Astrocyte of the hippocampus (primary cell): Measurements from ENCODE around the gene PDE9A.

ENCODE experiments used
- DNase-seq: peaks from one replicate; pipeline ENCODE4 v3.0.0; 2011; ENCODE audit warnings: low read depth, low spot score

The PDE9A gene

GRCh38 chr21:42769183-42769819, 115.9 kb downstream of the PDE9A start:
- no peak for DNase-seq

- no peak for DNase-seq
These were observed 116.6 kb downstream of the PDE9A start for GRCh38 chr21:42769820-42770716.

GRCh38 chr21:42770717-42771502, 117.5 kb downstream of the PDE9A start:
- no peak for DNase-seq

GRCh38 chr21:42771503-42771805, 118.0 kb downstream of the PDE9A start:
- DNase-seq, result no peak

- no peak for DNase-seq
These were observed 121.7 kb downstream of the PDE9A start for GRCh38 chr21:42775123-42775522.

GRCh38 chr21:42775891-42776290, 122.5 kb downstream of the PDE9A start:
- no peak for DNase-seq

- no peak for DNase-seq
These were observed 123.8 kb downstream of the PDE9A start for GRCh38 chr21:42777064-42777756.

- peak; percentile 65 for DNase-seq
These were observed 124.4 kb downstream of the PDE9A start for GRCh38 chr21:42777757-42778344.

GRCh38 chr21:42779431-42779861, 126.0 kb downstream of the PDE9A start:
- DNase-seq, result no peak

GRCh38 chr21:42780617-42781016, 127.2 kb downstream of the PDE9A start:
- no peak for DNase-seq

- DNase-seq, result peak; percentile 38
These were observed 127.9 kb downstream of the PDE9A start for GRCh38 chr21:42781150-42781970.

GRCh38 chr21:42781971-42782722, 128.7 kb downstream of the PDE9A start:
- DNase-seq, result no peak

- DNase-seq, result no peak
These were observed 129.4 kb downstream of the PDE9A start for GRCh38 chr21:42782723-42783242.

GRCh38 chr21:42784276-42784675, 130.9 kb downstream of the PDE9A start:
- no peak for DNase-seq

GRCh38 chr21:42784896-42785451, 131.6 kb downstream of the PDE9A start:
- DNase-seq, result no peak

- DNase-seq, result no peak
These were observed 132.4 kb downstream of the PDE9A start for GRCh38 chr21:42785666-42786427.

- DNase-seq, result no peak
These were observed 133.5 kb downstream of the PDE9A start for GRCh38 chr21:42786884-42787283.

GRCh38 chr21:42787613-42788012, 134.2 kb downstream of the PDE9A start:
- DNase-seq, result no peak
